Measurements from ENCODE around the gene KAT6B. TPM values are rescaled to one million over a fixed set of nuclear protein-coding genes. Genes with fewer than 3 reads are reported as not detected.
"Not testable (repeated sequence)": the region's sequence is repeated elsewhere in the genome, so short reads cannot be mapped to it uniquely, and the experiment has no call there.

Gene KAT6B
- total RNA-seq, 1 donor from 2014 or later, result 57.3 TPM

DNA sequence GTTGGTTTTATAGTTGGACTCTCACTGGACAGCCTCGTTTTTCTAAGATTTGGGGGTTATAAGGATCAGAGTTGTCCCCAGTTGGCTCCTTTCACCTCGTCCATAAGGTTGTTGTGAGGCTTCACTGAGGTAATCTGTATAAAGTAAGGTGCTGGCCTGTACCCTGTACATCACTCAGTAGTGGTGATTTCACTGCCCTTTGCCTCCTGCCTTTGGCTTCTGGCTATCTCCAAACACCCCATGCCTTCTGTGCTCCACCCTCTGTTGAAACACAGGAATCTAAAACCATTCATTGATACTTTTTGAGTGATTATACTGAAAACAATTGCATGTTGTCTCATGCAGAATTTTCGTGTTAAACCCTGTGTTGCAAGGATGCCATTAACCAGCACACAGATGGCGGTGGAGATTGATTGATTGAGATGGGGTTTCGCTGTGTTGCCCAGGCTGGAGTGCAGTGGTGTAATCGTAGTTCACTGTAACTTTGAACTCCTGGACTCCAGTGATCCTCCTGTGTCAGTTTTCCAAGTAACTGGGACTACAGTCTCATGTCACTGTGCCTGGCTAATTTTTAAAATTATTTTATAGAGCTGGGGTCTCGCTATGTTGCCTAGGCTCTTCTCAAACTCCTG lies 55.0 kb downstream of the KAT6B start:
- intact Hi-C loops (cut with DNase I), result no loop called here
- ATAC-seq, result no peak
- no peak for DNase-seq (ENCODE audit: low spot score)

GRCh38 chr10:74882427-74882826 lies 56.0 kb downstream of the KAT6B start:
- ATAC-seq (no peak), DNase-seq (ENCODE audit: low spot score) (no peak)
- intact Hi-C loops (cut with DNase I), result no loop called here

GRCh38 chr10:74882831-74883230 lies 56.4 kb downstream of the KAT6B start:
- ATAC-seq (no peak), DNase-seq (ENCODE audit: low spot score) (no peak)
- intact Hi-C loops (cut with DNase I), result no loop called here

DNA sequence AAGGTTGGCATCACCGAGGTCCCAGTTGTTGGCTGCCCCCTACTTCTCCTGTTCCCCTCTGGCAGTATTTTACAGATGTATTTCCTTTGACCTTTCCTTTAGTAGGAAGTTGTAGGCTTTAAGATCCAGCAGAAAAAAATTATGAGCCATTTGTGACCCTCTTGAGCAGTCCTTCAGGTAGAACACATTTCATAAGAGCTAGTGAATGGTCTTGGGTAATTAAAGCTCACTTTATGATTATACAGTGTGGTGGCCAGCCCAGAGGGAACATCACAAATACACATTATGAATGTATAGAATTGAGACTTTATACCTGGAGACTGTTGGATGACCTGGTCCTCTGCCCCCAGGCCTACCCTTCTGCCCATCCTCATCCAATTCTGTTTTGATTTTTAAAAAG lies 57.0 kb downstream of the KAT6B start:
- intact Hi-C loops (cut with DNase I), result no loop called here
- ATAC-seq (no peak), DNase-seq (ENCODE audit: low spot score) (no peak)

GRCh38 chr10:74887614-74888284 lies 61.3 kb downstream of the KAT6B start:
- ATAC-seq (no peak), DNase-seq (ENCODE audit: low spot score) (no peak)
- intact Hi-C loops (cut with DNase I), result no loop called here

DNA sequence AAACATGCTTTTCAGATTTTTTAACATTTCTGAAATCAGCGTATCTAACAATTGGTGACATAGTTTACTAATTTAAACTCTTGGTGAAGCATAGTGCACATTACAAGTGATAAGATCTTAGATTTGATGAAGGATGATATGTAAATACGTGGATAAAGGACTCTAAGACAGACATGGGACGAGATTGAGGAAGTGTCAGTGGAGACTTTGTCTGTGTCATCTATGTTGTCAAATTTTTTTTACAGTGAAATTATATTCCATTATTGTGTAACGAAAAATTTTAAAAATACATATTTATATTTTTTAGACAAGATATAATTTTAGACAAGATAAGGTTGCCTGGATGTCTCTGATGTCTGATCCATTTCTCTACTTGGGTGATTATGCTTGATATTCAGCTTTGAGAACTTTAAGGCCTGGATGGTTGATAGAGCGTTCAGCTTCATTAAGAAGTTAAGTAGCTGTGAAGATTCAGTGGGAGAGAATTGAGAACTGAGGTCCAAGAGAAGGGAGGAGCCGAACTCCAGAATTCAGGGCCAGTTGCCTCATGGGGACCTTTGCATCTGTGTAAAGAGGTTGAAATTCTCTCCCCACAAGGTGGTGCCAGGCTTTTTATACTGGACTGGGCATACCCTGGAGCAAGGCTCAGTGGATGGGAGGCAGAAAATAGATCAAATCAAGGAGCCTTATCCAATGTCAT lies 62.7 kb downstream of the KAT6B start:
- DNase-seq (ENCODE audit: low spot score) (no peak), ATAC-seq (peak; percentile 42)
- intact Hi-C loops (cut with DNase I), result no loop called here

- intact Hi-C loops (cut with DNase I), result no loop called here
- DNase-seq (ENCODE audit: low spot score) (no peak), ATAC-seq (no peak)
Observed at GRCh38 chr10:74889662-74889998, 63.2 kb downstream of the KAT6B start.

GRCh38 chr10:74890460-74890859 lies 64.1 kb downstream of the KAT6B start:
- intact Hi-C loops (cut with DNase I), result no loop called here
- DNase-seq (ENCODE audit: low spot score), result no peak
- no peak for ATAC-seq

DNA sequence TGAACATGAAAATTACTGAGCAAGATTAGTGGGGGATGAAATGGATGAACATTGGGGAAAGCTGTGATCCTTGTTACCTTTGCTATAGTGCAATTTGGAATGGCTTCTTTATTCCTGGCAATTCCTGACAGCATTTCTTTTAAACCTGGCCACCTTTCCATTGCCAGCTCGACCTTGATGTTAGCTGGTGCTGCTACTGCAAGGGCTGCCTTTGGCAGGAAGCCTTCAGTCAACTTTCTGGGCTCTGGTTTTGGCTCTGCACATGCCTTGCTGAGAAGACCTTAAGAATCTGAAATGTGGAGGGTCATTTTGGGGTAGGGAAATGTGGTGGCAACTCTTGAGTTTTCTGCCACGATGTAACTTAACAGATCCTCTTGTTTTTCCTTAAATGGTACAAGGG lies 64.7 kb downstream of the KAT6B start:
- no peak for ATAC-seq
- intact Hi-C loops (cut with DNase I), result no loop called here
- no peak for DNase-seq (ENCODE audit: low spot score)

DNA sequence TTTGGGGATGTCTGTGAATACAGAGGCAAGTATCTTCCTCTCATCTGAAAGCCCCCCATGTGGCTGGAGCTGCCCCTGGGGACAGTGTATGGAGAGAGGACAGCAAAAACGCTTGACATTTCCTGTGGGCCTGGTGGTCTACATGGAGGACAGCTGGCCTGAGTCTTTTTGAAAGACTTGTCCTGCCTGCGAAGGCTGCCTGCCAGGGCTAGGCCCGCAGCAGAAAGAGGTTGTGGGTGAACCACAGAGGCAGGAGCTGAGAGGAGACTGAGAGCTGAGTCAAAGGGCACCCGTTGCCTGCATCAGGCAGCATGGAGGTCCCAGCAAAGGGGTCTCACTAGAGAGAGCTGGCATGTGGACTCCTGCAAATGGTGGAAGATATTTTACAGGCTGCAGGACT lies 66.4 kb downstream of the KAT6B start:
- DNase-seq (ENCODE audit: low spot score) (no peak), ATAC-seq (no peak)
- intact Hi-C loops (cut with DNase I), result no loop called here

- ATAC-seq; DNase-seq (ENCODE audit: low spot score); intact Hi-C loops (cut with DNase I): not testable (repeated sequence)
Observed at GRCh38 chr10:74893329-74893728, 66.9 kb downstream of the KAT6B start.

DNA sequence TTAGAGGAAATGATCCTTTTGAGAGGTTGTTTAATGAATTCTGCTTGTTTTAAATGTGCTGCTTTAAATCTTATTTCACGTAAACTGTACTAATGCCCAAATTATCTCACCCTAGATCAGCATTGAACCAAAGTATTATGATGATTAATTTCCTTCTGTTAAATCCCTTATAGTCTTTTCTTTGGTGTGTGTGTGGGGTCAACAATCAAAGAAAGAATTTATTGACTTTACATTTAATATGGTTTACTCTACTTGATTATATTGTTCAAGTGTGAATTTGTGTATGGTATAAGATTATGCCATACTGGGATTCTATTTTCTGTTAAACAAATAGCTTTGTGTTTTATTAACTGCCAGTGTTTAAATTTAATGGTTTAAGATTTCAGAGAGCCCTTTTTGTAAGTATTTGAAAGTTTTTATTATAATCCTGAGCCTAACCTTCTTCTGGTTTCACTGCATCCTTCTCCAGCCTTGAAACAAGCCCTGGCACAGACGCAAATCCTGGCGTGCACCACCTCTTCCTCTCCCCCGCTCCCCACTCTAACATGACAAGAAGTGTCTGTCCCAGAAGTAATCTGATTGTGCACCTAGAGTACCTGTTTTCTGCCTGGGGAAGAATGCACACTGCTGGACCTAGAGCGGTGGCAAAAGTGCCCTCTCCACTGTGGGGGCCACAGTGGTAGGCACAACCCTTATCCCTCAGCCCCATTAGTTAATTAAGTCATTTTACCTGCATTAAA lies 70.6 kb downstream of the KAT6B start:
- ATAC-seq, result no peak
- intact Hi-C loops (cut with DNase I), result no loop called here
- DNase-seq (ENCODE audit: low spot score), result no peak

- ATAC-seq (no peak), DNase-seq (ENCODE audit: low spot score) (no peak)
- intact Hi-C loops (cut with DNase I), result no loop called here
Observed at GRCh38 chr10:74898201-74898976, 72.0 kb downstream of the KAT6B start.

DNA sequence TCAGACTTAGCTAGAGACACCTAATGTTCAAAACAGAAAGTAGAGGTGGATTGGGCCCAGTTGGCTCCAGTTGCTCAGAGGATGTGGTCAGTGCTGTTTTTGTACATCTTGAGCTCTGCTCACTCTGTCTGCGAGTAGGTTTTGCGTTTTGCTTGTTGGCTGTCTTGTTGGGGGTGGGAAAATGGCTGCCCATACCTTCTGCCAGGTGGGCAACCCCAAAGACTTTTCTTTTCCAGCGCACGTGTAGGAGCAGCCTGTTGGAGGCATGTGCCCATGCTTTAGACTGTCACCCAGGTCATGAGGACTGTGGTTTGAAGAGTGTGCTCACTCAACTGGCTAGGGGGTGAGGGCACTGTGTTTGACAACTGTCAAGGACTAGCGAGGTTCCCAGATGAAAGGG lies 73.9 kb downstream of the KAT6B start:
- no peak for DNase-seq (ENCODE audit: low spot score)
- no peak for ATAC-seq
- intact Hi-C loops (cut with DNase I), result no loop called here

- no peak for ATAC-seq
- no peak for DNase-seq (ENCODE audit: low spot score)
- intact Hi-C loops (cut with DNase I), result no loop called here
Observed at GRCh38 chr10:74901301-74901700, 74.9 kb downstream of the KAT6B start.

DNA sequence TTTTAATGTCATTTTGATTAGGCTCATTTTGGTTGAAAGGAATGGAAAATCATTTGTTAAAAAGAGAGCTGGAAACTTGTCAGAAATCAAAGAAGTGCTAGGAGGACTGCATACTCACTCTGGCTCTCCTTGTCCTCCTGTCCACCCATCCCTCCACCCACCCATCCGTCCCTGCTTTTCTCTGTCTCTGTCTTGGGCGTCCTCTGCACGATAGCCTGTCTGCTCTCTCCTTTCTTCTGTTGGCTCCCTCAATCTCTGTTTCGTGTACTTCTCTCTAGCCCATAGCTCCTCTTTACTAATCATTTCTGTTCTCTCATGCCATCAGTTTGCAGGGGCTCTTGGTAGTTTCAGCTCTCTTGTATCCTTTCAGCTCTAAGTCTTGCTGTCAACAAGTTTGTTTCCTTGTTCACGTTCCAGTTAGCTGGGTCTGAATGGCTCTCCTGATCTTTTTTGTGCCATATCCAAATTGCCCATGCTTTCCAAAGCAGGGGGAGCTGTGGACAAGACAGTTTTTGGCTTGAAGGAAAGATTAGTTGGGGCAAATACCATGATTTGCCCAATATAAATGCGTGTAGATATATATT lies 75.6 kb downstream of the KAT6B start:
- DNase-seq (ENCODE audit: low spot score) (no peak), ATAC-seq (no peak)
- intact Hi-C loops (cut with DNase I), result no loop called here

GRCh38 chr10:74903491-74903890 lies 77.1 kb downstream of the KAT6B start:
- ATAC-seq (no peak), DNase-seq (ENCODE audit: low spot score) (no peak)
- intact Hi-C loops (cut with DNase I), result no loop called here

DNA sequence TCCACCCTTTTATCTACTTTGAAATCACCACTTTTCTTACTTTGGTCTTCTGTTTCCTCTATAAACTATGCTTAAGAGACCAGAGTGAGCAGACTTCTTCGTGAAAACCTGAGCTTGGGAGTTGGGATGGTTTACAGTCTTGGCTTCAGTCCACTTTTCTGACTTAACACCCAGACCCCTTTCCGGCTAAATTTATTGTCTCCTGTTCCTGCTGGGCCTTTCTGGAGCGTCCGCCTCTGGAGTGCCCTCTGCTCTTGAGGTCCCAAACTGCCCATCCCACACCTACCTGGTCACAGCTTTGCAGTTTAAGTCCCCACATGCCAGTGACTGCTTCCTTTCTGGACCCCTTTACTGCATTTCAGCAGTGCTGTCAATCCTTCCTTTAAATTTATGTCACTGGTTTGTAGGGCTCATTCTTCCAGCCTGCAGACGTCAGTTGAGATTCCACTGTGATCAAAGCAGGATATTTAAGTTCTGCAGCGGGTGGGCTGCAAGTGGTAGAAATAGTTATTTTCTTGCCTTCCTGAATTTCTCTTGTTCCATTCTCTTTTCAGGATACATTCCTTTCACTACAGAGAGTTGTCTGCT lies 80.3 kb downstream of the KAT6B start:
- ATAC-seq, result no peak
- intact Hi-C loops (cut with DNase I), result no loop called here

DNA sequence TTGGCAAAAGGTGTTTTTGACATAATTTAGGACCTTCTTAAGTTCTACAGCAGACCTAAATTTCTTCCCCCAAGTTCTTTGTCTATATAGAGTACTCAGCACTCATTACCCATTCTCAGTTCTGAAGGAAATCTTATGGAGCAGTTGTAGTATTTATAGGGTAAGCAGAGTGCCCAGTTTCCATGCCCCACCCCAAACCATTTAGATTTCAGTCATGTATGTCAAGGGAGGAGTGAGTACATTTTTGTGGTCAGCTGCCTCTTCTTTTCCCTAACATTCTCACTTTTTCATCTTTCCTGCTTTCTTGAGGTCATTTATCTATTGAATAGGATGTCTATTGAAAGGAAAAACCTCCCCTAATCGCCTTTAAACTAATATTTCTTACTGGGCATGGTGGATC lies 83.3 kb downstream of the KAT6B start:
- ATAC-seq, result no peak
- intact Hi-C loops (cut with DNase I), result no loop called here
- DNase-seq (ENCODE audit: low spot score), result no peak

More for the DNA sequence above, 80.3 kb downstream of the KAT6B start:
- no peak for DNase-seq (ENCODE audit: low spot score)

Measured in sciatic nerve (tissue), 2 donors.